GM12891 (cell line): ENCODE results near the gene UBALD2.
"Not testable (repeated sequence)": the region's sequence is repeated elsewhere in the genome, so short reads cannot be mapped to it uniquely, and the experiment has no call there.

Experiments used
- DNase-seq: peaks from one replicate; pipeline ENCODE4 v3.0.0; 2011; ENCODE audit warnings: low spot score; ENCODE audit not compliant: insufficient read length
- FAIRE-seq: peaks from 2 replicates; lab custom pipeline; 2011; peaks lifted over from hg19 to GRCh38; lab: Jason Lieb, UNC
- PAX5 ChIP-seq: IDR thresholded peaks from 2 replicates; pipeline ENCODE4 v1.6.1; 2011; ENCODE audit warnings: low read length, moderate library complexity, mild to moderate bottlenecking; ENCODE audit not compliant: insufficient read depth, severe bottlenecking
- POLR2A ChIP-seq: IDR thresholded peaks from 2 replicates; pipeline ENCODE4 v1.6.1; 2011; ENCODE audit warnings: low read depth, low read length, control low read depth
- POLR2AphosphoS5 ChIP-seq: IDR thresholded peaks from 2 replicates; pipeline ENCODE4 v1.6.1; 2011; ENCODE audit warnings: low read depth, low read length, control low read depth
- POU2F2 ChIP-seq: IDR thresholded peaks from 2 replicates; pipeline ENCODE4 v1.6.1; 2011; ENCODE audit warnings: low read depth, mild to moderate bottlenecking, control low read depth, low read length, moderate library complexity
- SPI1 ChIP-seq: IDR thresholded peaks from 2 replicates; pipeline ENCODE4 v1.6.1; 2011; ENCODE audit warnings: low read depth, low read length, control low read depth
- TAF1 ChIP-seq: IDR thresholded peaks from 2 replicates; pipeline ENCODE4 v1.6.1; 2011; ENCODE audit warnings: low read depth, low read length, control low read depth

UBALD2 gene

DNA sequence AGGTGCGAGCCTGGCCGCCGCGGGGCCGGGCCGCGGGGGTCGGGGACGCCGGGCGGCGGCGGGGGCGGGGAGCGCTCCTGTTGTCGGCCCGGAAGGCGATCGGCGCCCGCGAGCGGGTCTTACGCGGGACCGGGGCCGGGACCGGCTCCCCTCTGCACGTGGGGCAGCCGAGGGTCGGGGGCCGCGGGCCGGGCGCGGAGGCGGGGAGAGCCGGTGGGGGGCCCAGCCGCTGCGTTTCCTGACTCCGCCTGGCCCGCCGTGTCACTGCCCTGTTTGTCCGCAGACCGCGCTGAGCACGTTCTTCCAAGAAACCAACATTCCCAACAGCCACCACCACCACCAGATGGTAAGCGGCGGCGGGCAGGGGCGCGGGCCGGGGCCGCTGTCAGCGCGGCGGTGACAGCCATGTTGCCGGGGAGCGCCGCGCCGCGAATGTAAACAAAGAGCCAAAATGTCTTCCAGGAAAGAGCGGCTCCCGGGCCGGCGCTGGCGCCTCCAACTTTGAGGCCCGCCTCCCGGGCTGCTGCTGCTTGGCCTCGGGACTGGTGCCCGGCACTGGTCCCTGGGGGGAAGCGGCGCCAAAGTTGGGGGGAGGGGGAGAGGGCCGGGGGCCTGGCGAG, 586 bp downstream of the UBALD2 start:
- DNase-seq, result no peak
- no peak for FAIRE-seq
- no peak for TF ChIP-seq POLR2A
- peak; percentile 19; the same call in 1 of the 2 replicates for TF ChIP-seq TAF1

DNA sequence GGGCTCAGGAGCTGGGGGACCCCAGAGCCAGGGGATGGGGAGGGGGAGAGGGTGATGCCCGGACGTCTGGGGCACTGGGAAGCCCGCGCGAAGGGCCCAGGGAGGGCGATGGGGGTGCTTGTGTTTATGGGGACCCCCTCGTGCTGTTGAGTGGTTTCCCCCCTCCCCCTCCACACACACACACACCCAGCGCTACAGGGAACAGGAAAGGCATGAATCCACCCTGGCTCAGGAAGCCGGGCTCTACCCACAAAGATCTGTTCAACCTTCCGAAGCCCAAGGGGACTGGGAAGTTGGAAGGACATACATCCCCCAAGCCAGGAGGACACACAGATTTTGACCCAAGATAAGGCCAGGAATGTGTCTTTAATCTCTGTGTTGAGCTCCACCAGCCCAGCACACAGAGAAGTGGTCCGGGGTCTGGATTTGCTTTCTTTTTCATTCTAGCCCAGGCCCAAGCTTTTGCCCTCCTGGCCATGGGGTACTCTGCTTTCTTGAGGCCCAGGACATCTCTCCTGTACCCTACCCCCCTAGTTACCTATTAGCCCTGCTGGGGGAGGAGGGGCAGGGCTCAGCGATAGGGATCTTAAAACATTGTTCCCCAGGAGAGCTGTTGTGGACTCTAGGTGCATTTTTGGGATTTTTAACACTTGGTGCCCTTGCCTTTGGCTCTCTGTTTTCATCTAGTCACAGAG, 1.2 kb downstream of the UBALD2 start:
- TF ChIP-seq POLR2A (peak; percentile 44), POLR2AphosphoS5 (no peak; the same call in 1 of the 2 replicates)
- FAIRE-seq, result no peak
- DNase-seq, result no peak

DNA sequence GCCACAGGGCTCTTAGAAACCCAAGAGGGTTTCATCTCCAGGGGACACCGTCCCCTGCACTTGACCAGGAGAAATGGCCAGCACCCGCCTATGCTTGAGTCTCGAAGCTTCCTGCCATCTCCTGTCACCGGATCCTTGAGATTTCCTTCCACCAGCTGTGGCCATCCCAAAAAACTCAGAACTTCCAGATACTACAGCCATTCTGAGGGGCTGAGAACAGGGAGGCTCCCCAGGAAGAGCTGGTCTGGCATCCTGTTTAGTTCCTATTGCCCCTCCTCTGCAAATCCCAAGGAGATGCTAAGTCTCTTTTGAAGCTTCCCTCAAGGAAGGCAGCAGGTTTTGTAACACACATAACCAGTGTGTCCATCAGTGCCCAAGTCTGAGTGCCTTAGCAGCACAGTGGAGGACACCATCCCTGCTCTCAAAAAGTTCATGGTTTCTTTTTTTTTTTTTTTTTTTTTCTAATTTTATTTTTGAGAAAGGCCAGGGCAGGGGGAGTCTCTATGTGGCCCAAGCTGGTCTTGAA, 2.0 kb downstream of the UBALD2 start:
- FAIRE-seq, result no peak
- DNase-seq, result no peak
- TF ChIP-seq PAX5 (no peak), POLR2A (no peak; the same call in 1 of the 2 replicates), POLR2AphosphoS5 (no peak), TAF1 (no peak), POU2F2 (no peak), SPI1 (no peak)

DNA sequence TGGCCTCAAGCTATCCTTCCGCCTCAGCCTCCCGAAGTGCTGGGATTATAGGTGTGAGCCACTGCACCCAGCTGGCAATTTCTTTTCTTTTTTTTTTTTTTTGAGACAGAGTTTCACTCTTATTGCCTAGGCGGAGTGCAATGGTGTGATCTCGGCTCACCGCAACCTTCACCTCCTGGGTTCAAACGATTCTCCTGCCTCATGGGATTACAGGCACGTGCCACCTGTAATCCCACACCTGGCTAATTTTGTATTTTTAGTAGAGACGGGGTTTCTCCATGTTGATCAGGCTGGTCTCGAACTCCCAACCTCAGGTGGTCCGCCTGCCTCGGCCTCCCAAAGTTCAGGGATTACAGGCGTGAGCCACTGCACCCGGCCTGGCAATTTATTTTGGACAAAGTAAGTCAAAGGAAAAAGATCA, 2.4 kb downstream of the UBALD2 start:
- DNase-seq, FAIRE-seq: not testable (repeated sequence)

DNA sequence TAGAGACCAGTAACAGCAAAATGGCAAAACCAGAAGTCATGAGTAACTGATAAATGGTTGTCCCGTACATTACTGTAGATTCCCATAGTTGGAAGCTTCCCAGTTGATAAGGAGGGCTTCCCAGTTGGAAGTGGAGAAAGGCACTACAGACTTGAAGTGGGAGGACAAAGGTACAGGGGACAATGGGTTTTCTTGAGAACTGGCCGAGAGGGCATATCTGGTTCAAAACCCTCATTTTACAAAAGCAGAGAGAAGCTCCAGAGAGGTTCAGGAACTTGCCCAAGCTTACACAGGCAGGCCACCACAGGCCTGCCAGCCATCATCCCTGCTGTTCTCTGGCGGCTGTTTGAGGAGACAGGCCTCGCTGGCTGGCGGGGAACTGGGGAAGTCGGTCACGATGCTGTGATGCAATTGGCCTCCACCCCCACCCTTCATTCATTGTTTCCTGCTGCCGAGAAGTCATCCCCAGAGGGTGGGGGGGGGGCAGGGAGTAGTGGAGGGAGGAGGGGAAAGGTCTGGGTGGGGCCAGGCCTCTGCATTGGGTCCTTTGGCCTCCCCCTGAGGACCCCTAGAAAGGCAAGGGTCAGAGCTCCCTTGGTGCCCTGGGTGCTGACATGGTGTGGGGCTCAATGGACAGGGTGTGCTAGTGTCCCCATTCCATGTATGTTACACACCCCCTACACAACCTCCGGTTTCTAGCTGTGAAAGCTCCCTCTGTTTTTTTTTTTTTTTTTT, 3.0 kb downstream of the UBALD2 start:
- peak; percentile 89 for FAIRE-seq
- TF ChIP-seq TAF1, result peak; percentile 78
- TF ChIP-seq POU2F2, result peak; percentile 66; the same call in 1 of the 2 replicates
- TF ChIP-seq PAX5, result peak; percentile 19
- peak; percentile 88 for TF ChIP-seq POLR2A
- peak; percentile 59 for TF ChIP-seq SPI1
- peak; percentile 93 for TF ChIP-seq POLR2AphosphoS5
- DNase-seq, result no peak

DNA sequence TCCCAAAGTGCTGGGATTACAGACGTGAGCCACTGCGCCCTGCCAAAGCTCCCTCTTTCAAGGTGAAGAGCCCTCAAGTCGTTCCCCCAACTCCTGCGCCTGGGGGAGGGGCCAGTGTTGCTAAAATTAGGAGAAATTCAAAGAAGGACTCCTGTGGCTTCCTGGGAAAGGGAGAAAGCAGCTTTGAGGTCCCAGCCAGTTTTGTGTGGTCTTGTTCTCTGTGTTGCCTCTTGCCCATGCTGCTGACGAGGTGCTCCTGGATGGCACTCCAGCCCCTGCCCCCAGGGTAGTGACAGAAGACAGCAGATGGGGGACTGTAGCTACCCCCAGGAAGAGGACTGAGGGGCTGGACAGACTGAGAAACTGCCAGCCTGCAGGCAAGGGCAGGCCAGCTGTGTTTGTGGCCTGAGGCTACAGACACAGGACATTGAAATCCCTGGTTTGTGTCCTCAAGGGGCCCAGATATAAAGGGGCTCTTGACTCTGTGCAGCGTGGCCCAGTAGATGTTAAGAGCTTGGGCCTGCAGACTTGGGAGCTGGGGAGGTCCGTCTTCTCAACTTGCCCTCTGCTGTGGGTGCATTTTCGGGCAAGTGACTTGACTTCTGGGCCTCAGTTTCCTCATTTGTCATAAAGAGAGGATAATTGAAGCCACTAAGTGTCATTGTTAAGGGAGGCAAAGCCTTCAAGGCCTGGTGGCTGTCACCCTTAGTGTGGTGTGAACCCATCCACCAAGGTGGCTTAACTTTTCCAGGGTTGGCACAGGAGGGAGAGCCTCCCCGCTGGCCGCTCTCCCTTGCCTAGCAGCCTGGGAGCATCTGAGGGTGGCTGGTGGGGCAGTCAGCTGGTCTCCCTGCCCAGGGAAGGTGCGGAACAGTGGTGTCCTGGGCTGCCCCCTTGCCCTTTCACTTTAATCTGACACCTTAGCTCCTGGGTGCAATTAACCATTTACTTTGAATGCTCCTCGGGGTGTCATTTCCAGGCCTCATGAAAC, 4.1 kb downstream of the UBALD2 start:
- peak; percentile 58 for FAIRE-seq
- no peak for DNase-seq
- TF ChIP-seq POLR2AphosphoS5 (peak; percentile 84), TAF1 (no peak), POU2F2 (no peak), SPI1 (no peak), POLR2A (peak; percentile 80), PAX5 (no peak)

DNA sequence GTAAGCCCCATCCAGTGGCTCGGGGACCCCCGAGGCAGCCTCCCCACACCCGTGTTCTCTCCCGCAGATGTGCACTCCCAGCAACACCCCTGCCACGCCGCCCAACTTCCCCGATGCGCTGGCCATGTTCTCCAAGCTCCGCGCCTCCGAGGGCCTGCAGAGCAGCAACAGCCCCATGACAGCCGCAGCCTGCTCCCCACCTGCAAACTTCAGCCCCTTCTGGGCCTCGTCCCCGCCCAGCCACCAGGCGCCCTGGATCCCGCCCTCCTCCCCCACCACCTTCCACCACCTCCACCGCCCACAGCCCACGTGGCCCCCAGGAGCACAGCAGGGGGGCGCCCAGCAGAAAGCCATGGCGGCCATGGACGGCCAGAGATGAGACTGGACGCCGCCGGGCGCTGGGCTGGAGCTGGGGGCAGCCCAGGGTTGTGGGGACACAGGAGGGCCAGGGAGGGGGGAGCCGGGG, 5.0 kb downstream of the UBALD2 start:
- TF ChIP-seq POU2F2, result peak; percentile 29; the same call in 1 of the 2 replicates
- no peak for TF ChIP-seq POLR2AphosphoS5
- TF ChIP-seq POLR2A, result no peak
- no peak for FAIRE-seq
- DNase-seq, result no peak

DNA sequence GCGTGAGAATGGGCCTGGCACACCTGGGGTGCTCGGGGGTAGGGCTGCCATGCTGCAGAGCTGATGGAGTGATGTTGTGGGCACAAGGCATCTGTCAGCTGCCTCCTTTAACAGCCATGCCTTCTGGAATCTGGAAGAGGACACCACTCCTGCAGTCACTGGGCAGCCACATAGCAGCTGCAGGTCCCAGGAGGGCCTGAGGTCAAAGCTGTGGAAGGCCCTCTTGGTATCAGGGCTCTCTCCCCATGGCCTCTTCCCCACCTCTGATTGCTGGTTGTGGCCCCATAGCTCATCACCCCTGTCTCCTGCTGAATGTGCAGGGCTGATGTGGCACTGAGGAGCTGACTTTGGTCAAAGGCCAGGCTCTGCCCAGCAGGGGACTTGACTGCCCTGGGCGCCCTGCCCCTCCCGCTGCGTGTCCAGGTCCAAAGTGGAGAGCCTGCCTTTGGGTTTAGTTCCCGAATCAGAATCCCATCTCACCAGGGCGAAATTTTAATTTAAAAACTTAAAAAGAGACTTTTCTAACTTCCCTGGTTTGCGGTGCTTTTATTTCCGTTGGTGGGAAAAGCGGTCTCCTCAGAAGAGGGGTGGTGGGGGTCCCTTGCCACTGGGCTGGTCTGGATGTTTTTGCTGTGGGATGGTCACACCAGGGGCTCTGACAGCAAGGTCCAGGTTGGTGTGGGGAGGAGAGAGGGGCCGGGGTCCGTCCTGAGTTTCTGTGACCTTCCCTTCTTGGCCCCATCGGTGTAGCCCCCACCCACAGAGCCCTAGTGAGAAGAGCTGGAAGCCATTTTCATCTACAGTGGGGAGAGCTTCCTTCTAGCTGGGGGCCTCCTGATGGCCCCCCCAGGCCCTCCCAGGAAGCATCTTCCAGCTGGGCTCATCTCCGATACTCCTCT, 5.9 kb downstream of the UBALD2 start:
- TF ChIP-seq POLR2A, result peak; percentile 84; the same call in 1 of the 2 replicates
- no peak for TF ChIP-seq SPI1
- no peak for TF ChIP-seq PAX5
- peak; percentile 82 for TF ChIP-seq POU2F2
- peak; percentile 97 for TF ChIP-seq POLR2AphosphoS5
- peak; percentile 48; the same call in 1 of the 2 replicates for TF ChIP-seq TAF1
- DNase-seq (no peak), FAIRE-seq (peak; percentile 63)
